ENCODE measurements around the gene FAM78B.

Gene FAM78B

DNA sequence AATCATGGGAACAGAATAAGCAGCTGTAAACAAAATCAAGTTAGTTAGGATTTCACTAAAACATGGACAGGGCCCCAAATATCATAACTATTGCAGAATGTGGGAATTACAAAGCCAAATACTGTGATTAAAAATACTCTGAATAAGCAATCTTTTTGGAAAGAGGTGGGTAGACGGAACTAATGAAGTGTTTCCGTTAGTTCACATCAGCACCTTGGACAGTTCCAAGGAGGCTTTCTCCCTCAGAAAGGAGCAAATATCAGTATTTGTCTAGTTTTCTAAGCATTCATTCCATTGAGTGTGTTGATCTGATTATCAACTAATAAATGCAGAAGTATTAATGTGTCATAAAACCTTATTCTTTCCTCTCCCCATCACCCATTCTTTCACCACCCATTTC lies 97.4 kb downstream of the FAM78B start:
- no peak for DNase-seq (ENCODE audit: low read depth, low spot score)

DNA sequence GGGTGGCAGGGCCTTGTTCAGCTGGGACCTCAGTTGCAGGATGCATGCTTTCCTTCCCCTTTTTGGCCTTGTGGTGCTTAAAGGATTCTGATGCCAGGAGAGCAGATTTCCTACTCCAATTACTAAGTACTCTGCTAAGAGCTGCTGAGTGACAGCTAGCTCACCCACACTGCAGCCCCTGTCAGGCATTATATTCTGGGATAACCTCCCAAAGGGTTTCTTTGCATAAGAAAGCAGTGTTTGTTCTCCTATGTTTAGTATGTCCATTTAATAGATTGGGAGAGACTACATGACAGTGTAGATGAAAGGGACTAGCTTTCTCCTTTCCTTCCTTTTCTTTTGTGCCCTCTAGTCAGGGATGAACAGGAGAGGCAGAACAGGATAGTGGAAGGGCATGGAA lies 100.7 kb downstream of the FAM78B start:
- DNase-seq (ENCODE audit: low read depth, low spot score): no peak

GRCh38 chr1:166064951-166065350 lies 101.8 kb downstream of the FAM78B start:
- DNase-seq (ENCODE audit: low read depth, low spot score): no peak

DNA sequence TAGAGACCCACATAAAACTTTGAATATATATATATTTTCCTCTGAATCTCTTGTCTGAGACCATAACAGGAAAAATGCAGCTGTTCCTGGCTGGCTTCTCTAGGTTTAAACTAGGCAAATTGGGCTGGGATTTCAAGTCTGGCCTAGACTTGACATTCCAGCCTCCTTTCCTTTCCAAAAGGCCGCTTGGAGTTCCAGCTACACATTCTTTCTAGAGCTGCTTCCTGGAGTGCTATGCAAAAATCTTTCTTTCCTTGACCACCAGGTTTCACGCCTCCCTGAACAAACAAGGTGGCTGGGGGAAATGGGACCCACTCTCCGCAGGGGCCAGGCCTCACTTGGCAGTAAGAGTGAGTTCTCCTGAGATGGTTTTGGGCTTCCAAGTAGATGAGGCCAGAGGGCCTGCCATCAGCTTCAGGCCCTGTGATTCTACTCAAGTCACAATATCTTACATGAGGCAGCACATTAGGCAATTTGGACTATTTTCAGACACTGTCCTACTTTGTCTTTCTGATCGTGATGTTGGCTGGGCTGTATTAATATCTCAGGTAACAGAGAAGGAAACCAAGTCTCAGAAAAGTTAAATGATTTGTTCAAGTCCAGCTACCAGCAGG lies 102.4 kb downstream of the FAM78B start:
- DNase-seq (ENCODE audit: low read depth, low spot score): no peak

DNA sequence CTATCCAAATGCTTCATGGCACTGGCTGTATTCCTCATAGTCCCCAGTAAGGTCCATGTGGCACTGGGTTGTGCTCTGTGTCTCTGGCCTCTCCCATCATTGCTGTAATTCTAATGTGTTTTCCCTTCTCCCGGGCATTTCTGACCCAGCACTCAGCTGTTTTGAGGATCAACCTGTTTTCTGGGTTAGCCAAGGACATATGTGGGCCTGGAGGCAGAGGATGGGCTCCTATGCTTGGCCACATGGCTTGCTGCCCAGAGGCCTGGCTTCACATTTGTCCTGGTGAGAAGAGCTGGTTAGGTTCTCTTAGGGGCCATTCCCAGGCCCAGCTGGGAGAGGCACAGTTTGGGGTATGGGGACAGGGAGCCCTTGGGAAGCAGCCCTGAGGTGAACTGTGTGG lies 103.1 kb downstream of the FAM78B start:
- DNase-seq (ENCODE audit: low read depth, low spot score): no peak

GRCh38 chr1:166062421-166063070 lies 104.3 kb downstream of the FAM78B start:
- DNase-seq (ENCODE audit: low read depth, low spot score): no peak

GRCh38 chr1:166057650-166058049 lies 109.2 kb downstream of the FAM78B start:
- DNase-seq (ENCODE audit: low read depth, low spot score): no peak

DNA sequence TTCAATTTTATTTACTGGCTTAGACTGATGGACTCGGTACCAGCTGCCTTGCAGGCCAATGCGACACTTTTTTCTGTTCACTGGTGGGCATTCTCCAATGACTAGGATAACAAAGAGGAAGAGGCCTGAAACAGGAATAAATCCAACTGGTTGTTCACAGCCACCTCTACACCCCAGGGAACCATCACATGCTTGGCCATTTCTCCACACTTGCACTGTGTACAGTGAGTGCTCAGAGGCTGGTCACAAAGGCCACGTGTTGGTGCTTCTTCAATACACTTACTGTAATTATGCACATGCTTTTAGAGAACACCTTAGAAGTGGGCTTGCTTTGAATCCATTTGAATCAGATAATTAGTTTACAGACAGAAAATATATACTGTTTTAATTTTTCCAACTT lies 113.4 kb downstream of the FAM78B start:
- no peak for DNase-seq (ENCODE audit: low read depth, low spot score)

- DNase-seq (ENCODE audit: low read depth, low spot score): no peak
Observed at GRCh38 chr1:166040202-166040997, 126.4 kb downstream of the FAM78B start.

DNA sequence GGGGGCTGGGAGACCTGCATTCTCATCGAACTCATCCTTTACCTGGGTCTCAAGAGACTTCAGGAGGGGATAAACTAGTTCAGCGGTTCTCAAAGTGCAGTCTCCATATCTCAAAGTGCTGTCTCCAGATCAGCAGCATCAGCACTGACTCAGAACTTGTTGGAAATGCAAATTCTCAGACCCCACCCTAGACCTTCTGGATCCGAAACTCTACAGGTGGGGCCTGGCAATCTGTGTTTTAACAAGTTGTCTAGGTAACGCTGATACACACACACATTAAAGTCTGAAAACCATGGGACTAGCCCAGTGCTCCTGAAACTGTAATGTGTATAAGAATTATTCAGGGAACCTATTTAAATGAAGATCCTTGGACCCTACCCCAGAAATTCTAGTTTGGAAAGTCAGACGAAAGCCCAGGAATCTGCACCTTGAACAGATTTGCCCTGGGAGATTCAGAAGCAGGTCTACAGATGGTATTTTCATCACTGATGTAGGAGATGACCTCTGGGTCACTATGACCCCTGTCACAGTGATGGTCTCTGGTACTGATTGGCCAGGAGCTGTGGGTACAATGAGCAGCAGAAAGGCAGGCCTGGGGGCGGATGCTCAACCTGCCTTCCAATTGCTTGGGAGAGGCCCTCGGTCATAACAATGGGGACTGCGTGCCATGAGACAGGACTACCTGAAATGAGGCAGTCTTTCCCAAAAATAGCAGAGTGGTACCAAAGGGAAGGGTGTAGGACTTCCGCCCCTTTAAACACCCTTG lies 127.2 kb downstream of the FAM78B start:
- no peak for DNase-seq (ENCODE audit: low read depth, low spot score)

DNA sequence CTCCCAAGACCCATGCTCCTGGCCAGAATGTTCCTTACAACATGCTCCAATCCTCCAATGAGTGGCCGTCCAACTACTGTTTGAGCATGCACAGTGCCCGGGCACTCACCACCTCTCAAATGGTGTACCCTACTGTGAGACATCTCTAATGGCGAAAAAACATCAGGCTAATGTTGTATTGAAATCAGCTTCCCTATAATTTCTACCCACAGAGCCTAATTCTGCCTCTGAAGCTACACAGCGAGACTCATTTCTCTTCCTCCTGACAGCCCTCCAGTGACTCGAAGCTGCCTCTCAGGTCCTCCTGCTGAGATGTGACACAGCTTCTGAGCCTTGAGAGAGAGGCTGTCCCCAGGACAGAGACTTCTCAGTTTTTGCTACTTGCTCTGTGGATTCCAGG lies 130.7 kb downstream of the FAM78B start:
- no peak for DNase-seq (ENCODE audit: low read depth, low spot score)

- no peak for DNase-seq (ENCODE audit: low read depth, low spot score)
Observed at GRCh38 chr1:166032572-166033371, 134.0 kb downstream of the FAM78B start.

DNA sequence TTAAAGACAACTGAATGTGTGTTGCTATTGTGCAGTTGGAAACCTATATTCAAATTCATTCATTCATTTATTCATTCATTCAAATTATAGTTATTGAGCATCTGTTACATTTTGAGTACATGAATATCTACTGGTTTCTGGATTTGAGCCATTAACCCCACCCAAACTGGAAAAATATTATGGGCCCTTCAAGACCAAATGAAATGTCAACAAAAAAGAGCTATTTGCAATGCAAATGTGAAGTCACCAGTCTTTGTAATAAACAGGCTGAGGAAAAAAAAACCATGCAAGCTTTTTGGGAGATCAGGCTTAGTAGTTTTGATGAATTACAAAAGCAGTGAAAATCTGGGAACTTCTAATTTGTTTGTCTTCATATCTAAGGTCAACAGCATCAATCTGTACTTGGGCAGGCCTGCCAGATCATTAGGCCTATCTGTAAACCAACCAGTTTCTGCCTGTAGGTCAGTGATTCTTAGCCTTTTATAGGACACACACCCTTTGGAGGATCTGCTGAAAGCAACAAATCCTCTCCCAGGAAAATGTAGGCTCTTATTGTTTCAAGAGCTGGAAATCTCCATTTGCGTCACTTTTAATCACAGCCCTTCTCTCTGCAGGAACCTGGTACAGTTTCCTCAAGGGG lies 134.7 kb downstream of the FAM78B start:
- DNase-seq (ENCODE audit: low read depth, low spot score): no peak

DNA sequence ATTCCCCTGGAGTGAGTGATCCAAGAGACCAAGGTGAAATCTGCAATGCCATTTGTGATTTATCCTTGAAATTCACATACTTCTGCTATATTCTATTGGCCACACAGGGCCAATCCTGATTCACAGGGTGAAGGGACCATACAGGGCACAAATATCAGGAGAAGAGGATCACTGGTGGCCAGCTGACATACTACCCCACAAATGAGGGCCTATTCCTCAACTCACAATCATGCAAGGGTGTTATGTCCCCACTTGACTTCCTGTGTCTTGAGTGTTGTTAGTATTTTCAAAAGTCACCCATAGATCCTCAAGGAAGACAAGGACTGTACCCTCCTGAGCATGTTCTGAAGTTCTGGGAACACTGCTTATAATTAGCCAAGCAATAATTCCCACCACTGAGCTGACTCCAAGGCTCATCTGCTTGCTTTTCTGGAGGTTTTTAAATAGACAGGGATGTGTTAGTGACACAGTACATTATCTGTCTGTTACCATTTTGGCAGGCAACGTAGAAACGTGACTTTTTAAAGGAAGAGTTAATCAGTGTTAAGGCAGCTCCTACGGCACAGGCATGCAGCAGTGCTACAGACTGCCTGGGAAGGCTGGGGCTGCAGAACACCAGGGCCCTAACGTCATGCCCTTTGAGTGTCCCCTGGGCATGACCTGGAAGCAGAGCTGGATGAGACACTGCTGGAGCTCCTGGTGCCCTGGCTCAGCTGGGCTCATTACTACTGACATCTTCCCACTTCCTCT lies 137.4 kb downstream of the FAM78B start:
- DNase-seq (ENCODE audit: low read depth, low spot score): no peak

DNA sequence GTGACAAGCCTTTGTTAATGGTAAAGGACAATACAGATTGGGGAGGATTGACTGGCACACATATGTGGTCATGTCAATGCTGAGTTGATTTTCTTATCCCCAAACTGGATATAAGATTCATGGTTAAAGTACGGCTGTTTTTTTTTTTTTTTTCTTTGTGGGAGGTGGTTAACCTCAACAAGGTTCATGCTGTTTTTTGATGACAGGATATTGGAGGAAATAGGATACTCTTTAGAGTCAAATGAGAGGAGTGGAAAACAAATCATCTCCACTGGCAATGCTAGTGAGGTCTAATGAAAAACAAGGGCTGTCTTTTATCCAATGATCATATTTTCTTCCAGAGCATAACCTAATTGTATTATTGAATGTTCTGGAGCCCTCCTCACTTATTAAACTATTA lies 140.2 kb downstream of the FAM78B start:
- no peak for DNase-seq (ENCODE audit: low read depth, low spot score)

DNA sequence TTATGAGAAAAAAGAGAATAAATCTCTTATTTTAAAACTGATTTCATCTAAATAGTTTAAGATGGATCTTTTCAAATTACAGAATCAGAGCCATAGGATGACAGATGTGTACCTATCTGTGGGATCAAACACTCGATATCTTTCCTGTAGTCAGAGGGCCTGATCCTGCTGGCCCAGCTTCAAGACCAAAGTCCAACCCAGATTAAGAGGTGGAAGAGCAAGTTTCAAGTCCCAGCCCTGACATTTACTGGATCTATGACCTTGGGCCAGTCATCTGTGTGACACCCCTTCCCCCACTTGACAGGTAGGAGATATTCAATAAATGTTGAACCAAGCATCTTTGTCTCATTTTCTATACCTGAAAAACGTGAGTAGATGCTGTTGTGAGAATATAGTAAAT lies 140.7 kb downstream of the FAM78B start:
- no peak for DNase-seq (ENCODE audit: low read depth, low spot score)

- no peak for DNase-seq (ENCODE audit: low read depth, low spot score)
Observed at GRCh38 chr1:166020210-166020609, 146.6 kb downstream of the FAM78B start.

All from activated naive CD8-positive, alpha-beta T cell treated with anti-CD3 and anti-CD28 coated beads, Interleukin-2, amount 50 U/mL, for 16 hours (primary cell).